ENCODE data around the gene MTCL3.

MTCL3 gene

DNA sequence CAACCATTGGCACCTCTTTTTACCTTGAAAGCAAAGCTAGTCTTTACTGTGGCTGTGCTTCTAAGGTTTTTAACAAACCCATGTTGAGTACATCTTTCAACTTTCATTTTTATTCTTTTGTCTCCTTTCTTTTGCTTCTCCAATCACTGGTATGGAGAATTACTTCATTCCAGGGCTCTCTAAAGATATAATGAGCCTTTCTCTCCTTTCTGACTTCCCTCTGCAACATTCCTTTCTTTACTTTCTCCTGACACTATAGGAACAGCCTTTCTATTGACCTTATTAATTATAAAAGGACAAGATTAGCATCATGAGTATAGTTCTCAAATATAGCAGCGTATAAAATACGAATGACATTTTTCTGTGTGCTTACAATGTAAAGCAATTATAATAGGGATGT lies 36.8 kb downstream of the MTCL3 start:
- no peaks in the 10 kb centered on the region for H3K36me3 ChIP-seq
- TF ChIP-seq POLR2AphosphoS5 (IDR thresholded peaks at IDR 0.05) (no peak), POLR2A (IDR thresholded peaks at IDR 0.05) (no peak)
- TF ChIP-seq, protein P1, sequence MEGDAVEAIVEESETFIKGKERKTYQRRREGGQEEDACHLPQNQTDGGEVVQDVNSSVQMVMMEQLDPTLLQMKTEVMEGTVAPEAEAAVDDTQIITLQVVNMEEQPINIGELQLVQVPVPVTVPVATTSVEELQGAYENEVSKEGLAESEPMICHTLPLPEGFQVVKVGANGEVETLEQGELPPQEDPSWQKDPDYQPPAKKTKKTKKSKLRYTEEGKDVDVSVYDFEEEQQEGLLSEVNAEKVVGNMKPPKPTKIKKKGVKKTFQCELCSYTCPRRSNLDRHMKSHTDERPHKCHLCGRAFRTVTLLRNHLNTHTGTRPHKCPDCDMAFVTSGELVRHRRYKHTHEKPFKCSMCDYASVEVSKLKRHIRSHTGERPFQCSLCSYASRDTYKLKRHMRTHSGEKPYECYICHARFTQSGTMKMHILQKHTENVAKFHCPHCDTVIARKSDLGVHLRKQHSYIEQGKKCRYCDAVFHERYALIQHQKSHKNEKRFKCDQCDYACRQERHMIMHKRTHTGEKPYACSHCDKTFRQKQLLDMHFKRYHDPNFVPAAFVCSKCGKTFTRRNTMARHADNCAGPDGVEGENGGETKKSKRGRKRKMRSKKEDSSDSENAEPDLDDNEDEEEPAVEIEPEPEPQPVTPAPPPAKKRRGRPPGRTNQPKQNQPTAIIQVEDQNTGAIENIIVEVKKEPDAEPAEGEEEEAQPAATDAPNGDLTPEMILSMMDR (IDR thresholded peaks at IDR 0.05): no peak
- H3K9me3 ChIP-seq: no peaks in the 10 kb centered on the region
- H3K4me3 ChIP-seq: no peak overlapping the region
- intact Hi-C loops (cut with DNase I; ENCODE audit: low total_unique reads): no loop called here
- no peaks in the 10 kb centered on the region for H3K27me3 ChIP-seq
- no peak for DNase-seq (ENCODE audit: low spot score in 2 of 2)
- no peak overlapping the region for H3K27ac ChIP-seq
- no peaks in the 10 kb centered on the region for H3K4me1 ChIP-seq

DNA sequence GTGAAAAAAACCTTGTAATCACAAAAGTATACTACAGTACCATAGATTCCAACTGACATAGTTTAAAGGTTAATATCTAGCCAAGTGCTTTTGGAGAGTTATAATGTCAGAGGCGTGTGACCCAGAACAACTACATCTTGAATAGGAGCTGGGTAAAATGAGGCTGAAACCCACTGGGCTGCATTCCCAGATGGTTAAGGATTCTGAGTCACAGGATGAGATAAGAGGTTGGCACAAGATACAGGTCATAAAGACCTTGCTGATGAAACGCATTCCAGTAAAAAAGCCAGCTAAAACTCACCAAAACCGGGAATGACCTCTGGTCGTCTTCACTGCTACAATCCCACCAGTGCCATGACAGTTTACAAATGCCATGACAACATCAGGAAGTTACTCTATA lies 37.5 kb downstream of the MTCL3 start:
- intact Hi-C loops (cut with DNase I; ENCODE audit: low total_unique reads): no loop called here
- no peaks in the 10 kb centered on the region for H3K36me3 ChIP-seq
- H3K9me3 ChIP-seq: no peaks in the 10 kb centered on the region
- no peaks in the 10 kb centered on the region for H3K27me3 ChIP-seq
- no peak overlapping the region for H3K27ac ChIP-seq
- no peaks in the 10 kb centered on the region for H3K4me1 ChIP-seq
- no peak for DNase-seq (ENCODE audit: low spot score in 2 of 2)
- TF ChIP-seq, protein P1 (IDR thresholded peaks at IDR 0.05): no peak
- TF ChIP-seq POLR2A (IDR thresholded peaks at IDR 0.05) (no peak), POLR2AphosphoS5 (IDR thresholded peaks at IDR 0.05) (no peak)
- no peak overlapping the region for H3K4me3 ChIP-seq

DNA sequence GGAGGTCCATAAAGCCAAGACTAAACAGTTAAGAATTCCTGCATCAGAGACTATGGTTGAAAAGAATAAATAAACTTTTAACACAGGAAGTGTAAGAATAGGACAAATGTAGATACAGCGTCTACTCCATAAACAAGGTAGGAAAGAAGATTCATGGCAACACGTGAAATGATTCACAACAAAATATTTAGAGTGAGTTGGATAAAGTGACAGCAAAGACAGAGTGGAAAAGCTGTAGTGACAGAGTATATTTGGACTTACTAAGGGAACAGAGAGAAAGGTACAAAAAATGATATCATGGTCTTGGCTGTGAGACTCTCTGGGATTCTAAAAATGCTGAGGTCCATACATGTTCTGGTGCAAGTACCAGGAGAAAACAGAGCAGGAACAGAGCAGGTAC lies 38.0 kb downstream of the MTCL3 start:
- no peak overlapping the region for H3K4me3 ChIP-seq
- intact Hi-C loops (cut with DNase I; ENCODE audit: low total_unique reads): no loop called here
- H3K36me3 ChIP-seq: no peaks in the 10 kb centered on the region
- H3K9me3 ChIP-seq: no peaks in the 10 kb centered on the region
- no peak overlapping the region for H3K27ac ChIP-seq
- DNase-seq (ENCODE audit: low spot score in 2 of 2): no peak
- no peaks in the 10 kb centered on the region for H3K4me1 ChIP-seq
- no peaks in the 10 kb centered on the region for H3K27me3 ChIP-seq
- no peak for TF ChIP-seq POLR2A (IDR thresholded peaks at IDR 0.05)
- TF ChIP-seq POLR2AphosphoS5 (IDR thresholded peaks at IDR 0.05): no peak
- TF ChIP-seq, protein P1 (IDR thresholded peaks at IDR 0.05): no peak

DNA sequence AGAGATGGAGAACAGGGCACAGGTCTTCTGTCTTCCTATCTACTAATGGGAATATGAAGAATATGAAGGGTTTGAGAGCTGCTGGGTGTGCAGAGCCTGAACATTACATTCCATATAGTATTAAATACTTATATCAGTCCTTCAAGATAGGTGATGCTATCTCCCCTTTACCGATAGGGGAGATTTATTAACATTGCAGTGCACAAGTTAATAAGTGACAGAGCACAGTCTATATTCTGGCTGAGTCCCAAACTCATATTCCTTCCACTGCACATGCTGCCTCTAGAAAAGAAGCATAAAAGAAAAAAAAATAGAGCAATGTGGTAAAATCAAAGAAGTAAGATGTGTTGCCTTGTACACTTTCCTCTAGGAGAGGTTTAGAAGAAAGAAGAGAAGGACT lies 41.5 kb downstream of the MTCL3 start:
- no peaks in the 10 kb centered on the region for H3K9me3 ChIP-seq
- H3K4me3 ChIP-seq: no peak overlapping the region
- no peak overlapping the region for H3K27ac ChIP-seq
- no peaks in the 10 kb centered on the region for H3K36me3 ChIP-seq
- DNase-seq (ENCODE audit: low spot score in 2 of 2): no peak
- H3K4me1 ChIP-seq: no peaks in the 10 kb centered on the region
- intact Hi-C loops (cut with DNase I; ENCODE audit: low total_unique reads): no loop called here
- TF ChIP-seq, protein P1 (IDR thresholded peaks at IDR 0.05): no peak
- no peak for TF ChIP-seq POLR2AphosphoS5 (IDR thresholded peaks at IDR 0.05)
- TF ChIP-seq POLR2A (IDR thresholded peaks at IDR 0.05): no peak
- H3K27me3 ChIP-seq: no peaks in the 10 kb centered on the region

DNA sequence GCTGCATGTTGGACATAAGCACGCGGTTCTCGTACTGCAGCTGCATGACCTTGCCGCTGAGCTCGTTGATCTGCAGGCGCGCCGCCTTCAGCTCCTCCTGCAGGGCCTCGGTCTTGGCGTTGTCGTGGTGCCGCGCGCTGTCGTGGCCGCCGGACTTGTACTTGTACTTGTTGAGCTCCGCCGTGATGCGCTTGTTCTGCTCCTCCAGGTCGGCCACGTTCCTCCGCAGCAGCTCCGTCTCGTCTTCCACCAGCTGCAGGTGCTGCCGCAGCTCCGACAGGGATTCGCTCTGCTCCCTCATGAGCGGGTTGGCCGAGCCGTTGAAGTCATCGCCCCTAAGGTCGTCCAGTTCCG lies 43.3 kb downstream of the MTCL3 start:
- Histone ChIP-seq H3K9me3 (no peaks in the 10 kb centered on the region), H3K27ac (no peak overlapping the region), H3K4me3 (no peak overlapping the region), H3K4me1 (no peaks in the 10 kb centered on the region), H3K36me3 (no peaks in the 10 kb centered on the region), H3K27me3 (no peaks in the 10 kb centered on the region)
- no peak for DNase-seq (ENCODE audit: low spot score in 2 of 2)
- TF ChIP-seq POLR2AphosphoS5 (IDR thresholded peaks at IDR 0.05) (no peak), POLR2A (IDR thresholded peaks at IDR 0.05) (no peak)
- TF ChIP-seq, protein P1 (IDR thresholded peaks at IDR 0.05): no peak
- intact Hi-C loops (cut with DNase I; ENCODE audit: low total_unique reads): no loop called here

Data from breast epithelium (tissue), 4 donors.